Subcutaneous abdominal adipose tissue (tissue), 5 donors: ENCODE measurements around the gene ZBTB8A.
"Not testable (repeated sequence)": the region's sequence is repeated elsewhere in the genome, so short reads cannot be mapped to it uniquely, and the experiment has no call there.

ENCODE experiments used
- H3K27ac ChIP-seq: one replicate; pipeline ENCODE4 v1.7.0; 2013; ENCODE audit warnings: low read depth, mild to moderate bottlenecking, inconsistent platforms, low read length, moderate library complexity
- H3K27me3 ChIP-seq, 5 donors: one replicate each; pipeline ENCODE4 v1.7.0; 2013; ENCODE audit warnings: low read length in 5 of 5, inconsistent platforms in 1 of 5; ENCODE audit not compliant: control insufficient read depth in 5 of 5, insufficient read depth in 4 of 5
- H3K36me3 ChIP-seq, 5 donors: one replicate each; pipeline ENCODE4 v1.7.0; 2013; ENCODE audit warnings: low read length in 5 of 5; ENCODE audit not compliant: control insufficient read depth in 5 of 5, insufficient read depth in 5 of 5
- H3K4me1 ChIP-seq, 5 donors: one replicate each; pipeline ENCODE4 v1.7.0; 2013; ENCODE audit warnings: low read length in 5 of 5, mild to moderate bottlenecking in 3 of 5, moderate library complexity in 1 of 5; ENCODE audit not compliant: control insufficient read depth in 5 of 5, insufficient read depth in 5 of 5
- H3K4me3 ChIP-seq, 5 donors: one replicate each; pipeline ENCODE4 v1.7.0; 2013; ENCODE audit warnings: low read length in 5 of 5, low read depth in 1 of 5
- H3K9ac ChIP-seq, 5 donors: one replicate each; pipeline ENCODE4 v1.7.0; 2013; ENCODE audit warnings: low read length in 5 of 5, mild to moderate bottlenecking in 4 of 5, moderate library complexity in 3 of 5
- H3K9me3 ChIP-seq, 5 donors: one replicate each; pipeline ENCODE4 v1.7.0; 2013; ENCODE audit warnings: low read length in 5 of 5; ENCODE audit not compliant: control insufficient read depth in 5 of 5
- donor health status: healthy.
- donor health status: healthy.
- donor health status: healthy.
- donor health status: healthy.
- donor health status: healthy.

The ZBTB8A gene

GRCh38 chr1:32533792-32534327 is 5.4 kb upstream of the ZBTB8A start:
- Histone ChIP-seq H3K27me3 (no peaks in the 10 kb centered on the region), H3K36me3 (no peaks in the 10 kb centered on the region), H3K9me3 (no peaks in the 10 kb centered on the region), H3K27ac (no peak overlapping the region), H3K9ac (no peak overlapping the region), H3K4me1 (peaks cover 0 to 4% (median 3%) of the 10 kb centered on the region in 5 donors), H3K4me3 (no peak overlapping the region)

DNA sequence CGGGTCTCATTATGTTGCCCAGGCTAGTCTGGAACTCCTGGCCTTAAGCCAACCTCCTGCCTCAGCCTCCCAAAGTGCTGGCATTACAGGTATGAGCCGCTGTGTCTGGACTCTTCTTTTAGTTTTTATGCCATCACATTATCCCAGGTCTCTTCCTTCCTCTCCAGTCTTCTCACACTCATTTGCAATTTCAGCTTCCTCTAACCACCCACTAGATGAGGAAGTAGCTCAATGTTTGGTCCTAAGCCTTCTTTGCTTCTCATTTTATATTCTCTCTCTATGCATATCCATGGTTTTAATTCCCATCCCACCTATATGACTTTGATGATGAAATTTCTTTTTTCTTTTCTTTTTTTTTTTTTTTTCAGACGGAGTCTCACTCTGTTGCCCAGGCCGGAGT is 3.1 kb upstream of the ZBTB8A start:
- H3K36me3 ChIP-seq, result no peaks in the 10 kb centered on the region
- no peak overlapping the region for H3K27ac ChIP-seq
- H3K4me1 ChIP-seq, result peaks cover 2 to 18% (median 16%) of the 10 kb centered on the region in 5 donors
- no peaks in the 10 kb centered on the region for H3K27me3 ChIP-seq
- no peak overlapping the region for H3K4me3 ChIP-seq
- H3K9ac ChIP-seq, result no peak overlapping the region
- no peaks in the 10 kb centered on the region for H3K9me3 ChIP-seq

DNA sequence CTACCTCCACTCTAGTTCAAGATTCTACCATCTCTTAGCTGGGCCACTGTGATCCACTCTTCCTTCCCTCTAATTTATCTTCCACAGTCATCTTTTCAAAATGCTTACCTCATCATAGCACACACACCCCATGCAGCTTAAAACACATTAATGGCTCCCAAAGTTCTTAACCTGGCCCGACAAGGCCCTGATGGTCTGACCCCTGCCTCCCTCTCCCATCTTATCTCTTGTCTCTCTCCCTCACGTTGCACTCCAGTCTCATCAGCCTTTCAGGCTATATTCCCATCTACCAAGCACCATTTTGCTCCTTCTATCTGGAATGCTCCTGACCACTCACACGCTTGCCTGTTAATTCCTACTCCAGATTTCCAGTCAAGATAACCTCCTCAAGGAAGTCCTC is 2.5 kb upstream of the ZBTB8A start:
- H3K36me3 ChIP-seq, result no peaks in the 10 kb centered on the region
- no peak overlapping the region for H3K27ac ChIP-seq

DNA sequence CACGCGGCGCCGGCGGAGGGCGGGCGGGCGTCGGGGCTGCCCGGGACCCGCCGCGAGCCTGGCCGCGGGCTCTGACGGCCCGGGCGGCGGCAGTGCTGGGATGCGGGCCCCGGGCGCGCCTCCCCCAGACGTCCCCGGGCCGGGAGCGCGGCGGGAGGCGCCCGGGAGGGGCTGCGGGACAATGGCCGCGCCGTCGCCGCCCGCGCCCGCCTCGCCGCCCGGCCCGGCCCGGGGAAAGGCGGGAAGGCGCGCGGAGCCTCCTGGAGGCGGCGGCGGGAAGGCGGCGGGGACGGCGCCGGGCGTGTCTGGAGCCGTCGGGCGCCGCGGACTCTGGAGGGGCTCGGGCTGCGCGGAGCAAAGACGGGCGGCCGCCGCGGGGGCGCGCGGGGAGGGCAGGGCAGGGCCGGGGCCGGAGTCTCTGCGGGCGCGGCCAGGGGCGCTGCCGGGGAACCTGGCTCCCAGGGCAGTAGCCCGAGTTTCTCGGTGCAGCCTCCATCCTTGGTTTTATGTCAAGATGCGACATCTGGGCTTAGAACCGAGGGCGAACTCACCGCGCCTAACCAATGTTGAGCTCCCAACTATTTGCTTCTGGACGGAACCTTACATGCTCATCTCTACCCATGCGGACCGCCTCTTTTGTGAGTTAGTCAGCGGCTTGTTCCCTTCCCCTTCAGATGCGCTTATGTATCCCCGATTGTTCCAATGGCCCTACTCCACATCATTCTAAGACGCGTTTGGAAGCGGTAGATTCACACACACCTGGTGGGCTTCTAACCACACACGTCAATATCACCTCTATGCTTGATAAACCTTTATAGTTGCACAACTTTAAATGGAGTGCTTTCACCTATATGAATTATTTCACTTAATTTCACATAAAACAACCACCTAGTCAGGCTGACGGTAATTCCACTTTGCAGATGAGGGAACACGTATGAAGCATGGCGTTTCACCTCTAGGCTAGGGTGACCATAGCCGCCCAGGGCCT is 651 bp downstream of the ZBTB8A start:
- peak overlapping the region in 4 of 5 donors; percentile 44 to 72 (median 67) for H3K9ac ChIP-seq
- peak overlapping the region; percentile 82 to 92 (median 88) for H3K4me3 ChIP-seq
- peaks cover 2 to 17% (median 15%) of the 10 kb centered on the region in 5 donors for H3K4me1 ChIP-seq
- peak overlapping the region; percentile 16 for H3K27ac ChIP-seq
- H3K9me3 ChIP-seq, result no peaks in the 10 kb centered on the region
- H3K27me3 ChIP-seq, result no peaks in the 10 kb centered on the region
- no peaks in the 10 kb centered on the region for H3K36me3 ChIP-seq

More for the DNA sequence above, 2.5 kb upstream of the ZBTB8A start:
- Histone ChIP-seq H3K9me3 (no peaks in the 10 kb centered on the region), H3K9ac (no peak overlapping the region), H3K4me3 (no peak overlapping the region), H3K27me3 (no peaks in the 10 kb centered on the region), H3K4me1 (peaks cover 2 to 18% (median 16%) of the 10 kb centered on the region in 5 donors)

- Histone ChIP-seq H3K9ac (peak overlapping the region in 1 of 5 donors; percentile 68), H3K9me3 (no peaks in the 10 kb centered on the region), H3K27me3 (no peaks in the 10 kb centered on the region), H3K4me1 (peaks cover 2 to 17% (median 15%) of the 10 kb centered on the region in 5 donors), H3K27ac (peak overlapping the region; percentile 16), H3K36me3 (no peaks in the 10 kb centered on the region), H3K4me3 (peak overlapping the region; percentile 77 to 92 (median 86))
Observed at GRCh38 chr1:32540605-32541004, 1.4 kb downstream of the ZBTB8A start.

DNA sequence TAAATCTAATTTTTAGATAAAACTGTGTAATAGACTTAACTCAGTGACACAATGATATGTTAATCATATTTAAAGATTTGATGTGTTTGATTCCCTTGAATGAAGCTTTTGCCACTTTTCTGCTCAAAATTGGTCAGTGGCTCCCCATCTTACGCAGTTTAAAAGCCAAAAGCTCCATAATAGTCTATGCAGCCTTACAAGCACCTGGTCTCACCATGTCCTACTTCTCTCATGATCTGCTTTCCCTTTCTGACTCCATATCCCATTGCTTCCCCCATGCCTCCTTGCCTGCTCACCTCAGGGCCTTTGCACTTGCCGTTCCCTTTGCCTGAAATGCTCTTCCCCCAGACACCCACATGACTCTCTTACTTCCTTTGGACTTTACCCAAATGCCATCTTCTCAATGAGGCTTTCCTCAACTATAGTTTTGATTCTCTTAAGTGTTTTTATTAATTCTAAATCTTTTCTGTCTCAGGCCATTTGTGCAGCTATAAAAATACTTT is 1.9 kb downstream of the ZBTB8A start:
- Histone ChIP-seq H3K27me3 (no peaks in the 10 kb centered on the region), H3K4me1 (peaks cover 2 to 17% (median 15%) of the 10 kb centered on the region in 5 donors), H3K9ac (no peak overlapping the region), H3K27ac (no peak overlapping the region), H3K36me3 (no peaks in the 10 kb centered on the region), H3K9me3 (no peaks in the 10 kb centered on the region), H3K4me3 (no peak overlapping the region)

- Histone ChIP-seq H3K4me1 (no peaks in the 10 kb centered on the region), H3K27me3 (no peaks in the 10 kb centered on the region), H3K9ac (no peak overlapping the region), H3K36me3 (no peaks in the 10 kb centered on the region), H3K9me3 (no peaks in the 10 kb centered on the region), H3K4me3 (no peak overlapping the region), H3K27ac (no peak overlapping the region)
Observed at GRCh38 chr1:32546611-32547010, 7.4 kb downstream of the ZBTB8A start.

- no peaks in the 10 kb centered on the region for H3K9me3 ChIP-seq
- no peak overlapping the region for H3K9ac ChIP-seq
- no peaks in the 10 kb centered on the region for H3K4me1 ChIP-seq
- no peak overlapping the region for H3K4me3 ChIP-seq
- no peak overlapping the region for H3K27ac ChIP-seq
- no peaks in the 10 kb centered on the region for H3K27me3 ChIP-seq
- peaks cover 0 to 1% (median 0%) of the 10 kb centered on the region in 5 donors for H3K36me3 ChIP-seq
Observed at GRCh38 chr1:32549616-32550015, 10.4 kb downstream of the ZBTB8A start.

DNA sequence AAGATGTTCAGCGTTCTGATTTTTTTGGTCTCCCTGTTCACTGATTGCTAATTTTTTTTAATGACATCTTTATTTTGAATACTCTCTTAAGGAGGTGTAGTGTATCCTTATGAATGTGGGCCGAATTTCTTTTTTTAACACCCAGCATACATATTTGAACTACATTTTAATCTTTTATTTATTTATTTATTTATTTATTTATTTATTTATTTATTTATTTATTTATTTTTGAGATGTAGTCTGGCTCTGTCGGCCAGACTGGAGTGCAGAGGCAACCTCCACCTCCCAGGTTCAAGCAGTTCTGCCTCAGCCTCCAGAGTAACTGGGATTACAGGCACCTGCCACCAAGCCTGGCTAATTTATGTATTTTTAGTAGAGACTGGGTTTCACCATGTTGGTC is 15.1 kb downstream of the ZBTB8A start:
- H3K4me1 ChIP-seq, result no peaks in the 10 kb centered on the region
- H3K4me3 ChIP-seq, result no peak overlapping the region
- no peaks in the 10 kb centered on the region for H3K9me3 ChIP-seq
- H3K9ac ChIP-seq, result no peak overlapping the region
- H3K27me3 ChIP-seq, result no peaks in the 10 kb centered on the region
- peaks cover 2 to 14% (median 4%) of the 10 kb centered on the region in 5 donors for H3K36me3 ChIP-seq
- H3K27ac ChIP-seq, result no peak overlapping the region

DNA sequence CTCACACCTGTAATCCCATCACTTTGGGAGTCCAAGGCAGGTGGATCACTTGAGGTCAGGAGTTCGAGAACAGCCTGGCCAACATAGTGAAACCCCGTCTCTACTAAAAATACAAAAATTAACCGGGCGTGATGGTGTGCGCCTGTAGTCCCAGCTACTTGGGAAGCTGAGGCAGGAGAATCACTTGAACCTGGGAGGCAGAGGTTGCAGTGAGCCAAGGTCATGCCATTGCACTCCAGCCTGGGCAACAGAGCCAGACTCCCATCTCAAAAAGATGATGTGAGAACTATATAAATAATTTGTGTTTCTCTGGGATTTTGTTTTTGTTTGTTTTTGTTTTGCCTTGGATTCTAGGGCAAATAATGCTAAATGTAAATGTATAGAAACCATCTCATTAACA is 17.8 kb downstream of the ZBTB8A start:
- not testable (repeated sequence) for H3K4me3 ChIP-seq, H3K4me1 ChIP-seq, H3K27ac ChIP-seq, H3K9me3 ChIP-seq, H3K9ac ChIP-seq, H3K27me3 ChIP-seq
- peaks cover 6 to 28% (median 11%) of the 10 kb centered on the region in 5 donors for H3K36me3 ChIP-seq
